HepG2 (cell line): Measurements from ENCODE around the gene ABCA8. TPM values are rescaled to one million over a fixed set of nuclear protein-coding genes. Genes with fewer than 3 reads are reported as not detected.

Experiments
- ASH2L ChIP-seq: fragments of 300-600, 200-600 bp; sonication (generic); IDR thresholded peaks from 2 replicates; pipeline ENCODE4 v1.7.0; 2017; ENCODE audit warnings: low read depth, mild to moderate bottlenecking, moderate library complexity, mixed read lengths, low read length; ENCODE audit not compliant: insufficient read length
- CEBPG ChIP-seq: IDR thresholded peaks from 2 replicates; pipeline ENCODE4 v1.6.1; 2016
- HHEX ChIP-seq: IDR thresholded peaks from 2 replicates; pipeline ENCODE4 v1.6.1; 2016; ENCODE audit warnings: control low read depth
- IKZF1 ChIP-seq: fragments of 450-650 bp; IDR thresholded peaks from 2 replicates; pipeline ENCODE4 v1.7.1; 2016
- KLF12 ChIP-seq: sonication (generic); formaldehyde crosslinking; IDR thresholded peaks from 2 replicates; pipeline ENCODE4 v1.4.0; 2020; ENCODE audit warnings: missing genetic modification reagents, borderline replicate concordance
- NCOR1 ChIP-seq: fragments of 200-600 bp; sonication (generic); IDR thresholded peaks from 2 replicates; pipeline ENCODE4 v1.7.0; 2017; ENCODE audit warnings: antibody characterized with exemption, low read length, borderline replicate concordance
- NFAT5 ChIP-seq: sonication (generic); formaldehyde crosslinking; IDR thresholded peaks from 2 replicates; pipeline ENCODE4 v1.4.0; 2020; ENCODE audit warnings: missing genetic modification reagents
- NFE2L2 ChIP-seq: fragments of 150-350 bp; IDR thresholded peaks from 2 replicates; pipeline ENCODE4 v1.6.1; 2014; ENCODE audit warnings: low read length
- NFIC ChIP-seq: IDR thresholded peaks from 2 replicates; pipeline ENCODE4 v1.6.1; 2012; ENCODE audit warnings: mild to moderate bottlenecking, low read length, inconsistent platforms
- NRL ChIP-seq: sonication (generic); formaldehyde crosslinking; IDR thresholded peaks from 2 replicates; pipeline ENCODE4 v1.5.0; 2020; ENCODE audit warnings: missing genetic modification reagents, mild to moderate bottlenecking, moderate library complexity, borderline replicate concordance
- RBAK ChIP-seq: sonication (generic); formaldehyde crosslinking; IDR thresholded peaks from 2 replicates; pipeline ENCODE4 v1.5.1; 2020; ENCODE audit warnings: mild to moderate bottlenecking, missing genetic modification reagents
- SETDB1 ChIP-seq: sonication (generic); formaldehyde crosslinking; IDR thresholded peaks from 2 replicates; pipeline ENCODE4 v1.5.1; 2020; ENCODE audit warnings: missing genetic modification reagents, mild to moderate bottlenecking, borderline replicate concordance
- TCF12 ChIP-seq, 2 experiments: fragments of 450-650 bp in 1 of 2; sonication (generic) in 1 of 2; formaldehyde crosslinking in 1 of 2; IDR thresholded peaks; 2 replicates each; pipeline versions ENCODE4 v1.6.1 to v1.8.0; 2017 to 2022; ENCODE audit warnings: antibody characterized with exemption in 1 of 2, mild to moderate bottlenecking in 1 of 2, missing genetic modification reagents in 1 of 2, moderate library complexity in 1 of 2
- TEAD2 ChIP-seq: sonication (generic); formaldehyde crosslinking; IDR thresholded peaks from 2 replicates; pipeline ENCODE4 v1.9.0; 2021; ENCODE audit warnings: missing genetic modification reagents
- TERF1 ChIP-seq: sonication (generic); formaldehyde crosslinking; IDR thresholded peaks from 2 replicates; pipeline ENCODE4 v1.8.0; 2022; ENCODE audit warnings: mild to moderate bottlenecking, missing genetic modification reagents, moderate library complexity
- ZNF256 ChIP-seq: sonication (generic); formaldehyde crosslinking; conservative IDR thresholded peaks from 2 replicates; pipeline ENCODE4 v1.4.0; 2020; ENCODE audit warnings: missing genetic modification reagents
- ZNF281 ChIP-seq: sonication (generic); formaldehyde crosslinking; IDR thresholded peaks from 2 replicates; pipeline ENCODE4 v1.4.0; 2020; ENCODE audit warnings: missing genetic modification reagents, borderline replicate concordance
- ZNF512B ChIP-seq: sonication (generic); formaldehyde crosslinking; IDR thresholded peaks from 2 replicates; pipeline ENCODE4 v1.5.1; 2020; ENCODE audit warnings: missing genetic modification reagents, mild to moderate bottlenecking, borderline replicate concordance
- ZNF782 ChIP-seq: sonication (generic); formaldehyde crosslinking; IDR thresholded peaks from 2 replicates; pipeline ENCODE4 v1.4.0; 2020; ENCODE audit warnings: missing genetic modification reagents, mild to moderate bottlenecking, borderline replicate concordance
- polyA plus RNA-seq, 8 experiments: library from polyadenylated mRNA; depleted of rRNA in 3 of 8; stranded (reverse) in 7 of 8; unstranded in 1 of 8; fragments of >200 nt; fragmentation: Illumina TruSeq in 4 of 8; extraction: Trizol in 4 of 8; gene quantifications; 2 replicates each; pipeline versions ENCODE4 v1.2.1 to v1.2.3, GENCODE V29; 2011 to 2016; ENCODE audit warnings: low read depth in 4 of 8, missing spikeins in 1 of 8, mixed read lengths in 1 of 8; ENCODE audit not compliant: insufficient read depth in 1 of 8
- total RNA-seq, 5 experiments: library from RNA; depleted of rRNA; stranded (reverse); fragments of >200 nt; fragmentation: Illumina TruSeq; extraction: Trizol; gene quantifications; 2 replicates each; pipeline ENCODE4 v1.2.3, GENCODE V29; 2016; ENCODE audit warnings: low read depth in 1 of 5

ABCA8 gene
- total and polyA plus RNA-seq, 2 of the 13 experiments (the other 11 are each of a cell fraction or from before 2014, with no cell fraction given) = 0.05 to 0.18 TPM

- TF ChIP-seq ZNF782 (CRISPR knock-in tag) = no peak
- TF ChIP-seq ZNF281 = no peak; the same call in 1 of the 2 replicates
- no peak for TF ChIP-seq HHEX (CRISPR knock-in tag)
- no peak for TF ChIP-seq KLF12
- TF ChIP-seq NFE2L2 = no peak
- no peak for TF ChIP-seq ZNF512B (CRISPR knock-in tag)
- TF ChIP-seq SETDB1 (CRISPR knock-in tag) = no peak
- no peak for TF ChIP-seq RBAK (CRISPR knock-in tag)
- no peak for TF ChIP-seq TCF12 (IDR thresholded peaks at IDR 0.05)
- no peak for TF ChIP-seq TCF12 (CRISPR knock-in tag; IDR thresholded peaks at IDR 0.05)
- TF ChIP-seq TERF1 = no peak
- TF ChIP-seq ASH2L = peak; percentile 64
- TF ChIP-seq NFIC = peak; percentile 87
- no peak for TF ChIP-seq NFAT5
- TF ChIP-seq IKZF1 = no peak
- TF ChIP-seq NRL (CRISPR knock-in tag) = no peak
- no peak for TF ChIP-seq TEAD2 (CRISPR knock-in tag)
- TF ChIP-seq CEBPG (CRISPR knock-in tag) = peak; percentile 65
- TF ChIP-seq NCOR1 = peak; percentile 62; the same call in 1 of the 2 replicates
- no peak for TF ChIP-seq ZNF256
These were observed 47.1 kb downstream of the ABCA8 start (continued) for GRCh38 chr17:68908045-68908444.
